ENCODE results near the gene LCOR.

The LCOR gene

GRCh38 chr10:96856317-96856716, 24.2 kb downstream of the LCOR start:
- H3K4me1 Mint-ChIP-seq, result peaks cover 59% of the 10 kb centered on the region
- H3K9me3 Mint-ChIP-seq, result no peaks in the 10 kb centered on the region
- ATAC-seq (no peak), DNase-seq (ENCODE audit: low spot score in 2 of 2) (no peak)
- no peak overlapping the region for H3K4me3 Mint-ChIP-seq
- H3K27ac Mint-ChIP-seq, result peak overlapping the region; percentile 30
- peaks cover 30% of the 10 kb centered on the region for H3K36me3 Mint-ChIP-seq

- H3K27ac Mint-ChIP-seq, result peak overlapping the region; percentile 46
- peaks cover 42% of the 10 kb centered on the region for H3K36me3 Mint-ChIP-seq
- ATAC-seq (no peak), DNase-seq (ENCODE audit: low spot score in 2 of 2) (no peak)
- H3K4me1 Mint-ChIP-seq, result peaks cover 65% of the 10 kb centered on the region
- no peak overlapping the region for H3K4me3 Mint-ChIP-seq
- H3K9me3 Mint-ChIP-seq, result no peaks in the 10 kb centered on the region
Measured at GRCh38 chr10:96857301-96858012, 25.4 kb downstream of the LCOR start.

GRCh38 chr10:96858038-96858705, 26.1 kb downstream of the LCOR start:
- Mint-ChIP-seq H3K9me3 (no peaks in the 10 kb centered on the region), H3K36me3 (peaks cover 48% of the 10 kb centered on the region), H3K27ac (peak overlapping the region; percentile 46), H3K4me1 (peaks cover 62% of the 10 kb centered on the region), H3K4me3 (no peak overlapping the region)
- peak; percentile 88 for ATAC-seq
- no peak for DNase-seq (ENCODE audit: low spot score in 2 of 2)

GRCh38 chr10:96858706-96859050, 26.6 kb downstream of the LCOR start:
- Mint-ChIP-seq H3K27ac (peak overlapping the region; percentile 46), H3K36me3 (peaks cover 48% of the 10 kb centered on the region)

GRCh38 chr10:96860631-96861277, 28.7 kb downstream of the LCOR start:
- peaks cover 63% of the 10 kb centered on the region for H3K4me1 Mint-ChIP-seq
- H3K36me3 Mint-ChIP-seq, result peaks cover 45% of the 10 kb centered on the region
- H3K4me3 Mint-ChIP-seq, result no peak overlapping the region
- H3K9me3 Mint-ChIP-seq, result no peaks in the 10 kb centered on the region
- DNase-seq (ENCODE audit: low spot score in 2 of 2) (no peak), ATAC-seq (no peak)
- H3K27ac Mint-ChIP-seq, result peak overlapping the region; percentile 62

More at GRCh38 chr10:96858706-96859050, 26.6 kb downstream of the LCOR start:
- ATAC-seq (no peak), DNase-seq (ENCODE audit: low spot score in 2 of 2) (no peak)
- Mint-ChIP-seq H3K4me1 (peaks cover 61% of the 10 kb centered on the region), H3K9me3 (no peaks in the 10 kb centered on the region), H3K4me3 (no peak overlapping the region)

GRCh38 chr10:96863922-96864543, 31.9 kb downstream of the LCOR start:
- peaks cover 45% of the 10 kb centered on the region for H3K4me1 Mint-ChIP-seq
- peaks cover 38% of the 10 kb centered on the region for H3K36me3 Mint-ChIP-seq
- DNase-seq (ENCODE audit: low spot score in 2 of 2) (no peak), ATAC-seq (peak; percentile 80)
- H3K4me3 Mint-ChIP-seq, result no peak overlapping the region
- no peaks in the 10 kb centered on the region for H3K9me3 Mint-ChIP-seq
- peak overlapping the region; percentile 36 for H3K27ac Mint-ChIP-seq

- no peak for ATAC-seq
- H3K4me3 Mint-ChIP-seq, result peak overlapping the region; percentile 25
Measured at GRCh38 chr10:96873086-96873485, 41.0 kb downstream of the LCOR start.

GRCh38 chr10:96873756-96874467, 41.8 kb downstream of the LCOR start:
- H3K4me3 Mint-ChIP-seq, result peak overlapping the region; percentile 25
- H3K4me1 Mint-ChIP-seq, result peaks cover 38% of the 10 kb centered on the region
- no peak for ATAC-seq
- peaks cover 18% of the 10 kb centered on the region for H3K36me3 Mint-ChIP-seq
- H3K9me3 Mint-ChIP-seq, result no peaks in the 10 kb centered on the region
- no peak for DNase-seq (ENCODE audit: low spot score in 2 of 2)
- peak overlapping the region; percentile 63 for H3K27ac Mint-ChIP-seq

More at GRCh38 chr10:96873086-96873485, 41.0 kb downstream of the LCOR start:
- Mint-ChIP-seq H3K36me3 (peaks cover 18% of the 10 kb centered on the region), H3K9me3 (no peaks in the 10 kb centered on the region), H3K27ac (peak overlapping the region; percentile 63), H3K4me1 (peaks cover 34% of the 10 kb centered on the region)
- no peak for DNase-seq (ENCODE audit: low spot score in 2 of 2)

- no peaks in the 10 kb centered on the region for H3K9me3 Mint-ChIP-seq
- no peak for DNase-seq (ENCODE audit: low spot score in 2 of 2)
- no peak overlapping the region for H3K4me3 Mint-ChIP-seq
- no peak for ATAC-seq
- peaks cover 44% of the 10 kb centered on the region for H3K4me1 Mint-ChIP-seq
- peaks cover 6% of the 10 kb centered on the region for H3K36me3 Mint-ChIP-seq
- H3K27ac Mint-ChIP-seq, result peak overlapping the region; percentile 7
Measured at GRCh38 chr10:96878057-96878456, 46.0 kb downstream of the LCOR start.

- DNase-seq (ENCODE audit: low spot score in 2 of 2) (no peak), ATAC-seq (no peak)
- Mint-ChIP-seq H3K27ac (no peak overlapping the region), H3K4me3 (no peak overlapping the region), H3K9me3 (no peaks in the 10 kb centered on the region), H3K36me3 (peaks cover 9% of the 10 kb centered on the region), H3K4me1 (peaks cover 35% of the 10 kb centered on the region)
Measured at GRCh38 chr10:96880575-96880974, 48.5 kb downstream of the LCOR start.

GRCh38 chr10:96889415-96890171, 57.5 kb downstream of the LCOR start:
- Mint-ChIP-seq H3K4me3 (no peak overlapping the region), H3K27ac (no peak overlapping the region), H3K4me1 (peaks cover 34% of the 10 kb centered on the region), H3K36me3 (peaks cover 34% of the 10 kb centered on the region), H3K9me3 (no peaks in the 10 kb centered on the region)
- DNase-seq (ENCODE audit: low spot score in 2 of 2), result no peak
- no peak for ATAC-seq

GRCh38 chr10:96890172-96890513, 58.0 kb downstream of the LCOR start:
- Mint-ChIP-seq H3K4me1 (peaks cover 38% of the 10 kb centered on the region), H3K9me3 (no peaks in the 10 kb centered on the region), H3K4me3 (no peak overlapping the region), H3K36me3 (peaks cover 32% of the 10 kb centered on the region), H3K27ac (no peak overlapping the region)
- DNase-seq (ENCODE audit: low spot score in 2 of 2), result no peak
- no peak for ATAC-seq

GRCh38 chr10:96890580-96890979, 58.5 kb downstream of the LCOR start:
- H3K27ac Mint-ChIP-seq, result no peak overlapping the region
- ATAC-seq, result no peak
- peaks cover 43% of the 10 kb centered on the region for H3K4me1 Mint-ChIP-seq
- H3K9me3 Mint-ChIP-seq, result no peaks in the 10 kb centered on the region
- H3K36me3 Mint-ChIP-seq, result peaks cover 27% of the 10 kb centered on the region
- no peak overlapping the region for H3K4me3 Mint-ChIP-seq
- DNase-seq (ENCODE audit: low spot score in 2 of 2), result no peak

- ATAC-seq, result peak; percentile 55
- peaks cover 49% of the 10 kb centered on the region for H3K4me1 Mint-ChIP-seq
Measured at GRCh38 chr10:96891840-96892239, 59.7 kb downstream of the LCOR start.

More at GRCh38 chr10:96891840-96892239, 59.7 kb downstream of the LCOR start:
- no peak for DNase-seq (ENCODE audit: low spot score in 2 of 2)
- Mint-ChIP-seq H3K9me3 (no peaks in the 10 kb centered on the region), H3K27ac (no peak overlapping the region), H3K4me3 (peak overlapping the region; percentile 11), H3K36me3 (peaks cover 26% of the 10 kb centered on the region)
